Osteoblast (primary cell): ENCODE measurements around the gene MIEF1. TPM values are rescaled to one million over a fixed set of nuclear protein-coding genes. Genes with fewer than 3 reads are reported as not detected.

Source experiments
- DNase-seq: peaks from one replicate; pipeline ENCODE4 v3.0.0; 2011; ENCODE audit warnings: low spot score, mixed read lengths; ENCODE audit not compliant: insufficient read length; ENCODE audit errors: missing footprints
- H2AFZ ChIP-seq: 2 replicates; pipeline ENCODE4 v1.6.0; 2011; ENCODE audit warnings: mild to moderate bottlenecking, low read length
- H3K27ac ChIP-seq: 2 replicates; pipeline ENCODE4 v1.5.1; 2011; ENCODE audit warnings: mild to moderate bottlenecking, low read depth, low read length, moderate library complexity
- H3K27me3 ChIP-seq: 2 replicates; pipeline ENCODE4 v1.6.0; 2012; ENCODE audit warnings: mild to moderate bottlenecking, control low read depth, inconsistent platforms, low read length, moderate library complexity; ENCODE audit not compliant: insufficient read depth
- H3K36me3 ChIP-seq: 2 replicates; pipeline ENCODE4 v1.5.1; 2011; ENCODE audit warnings: mild to moderate bottlenecking, low read length, control low read depth, moderate library complexity; ENCODE audit not compliant: insufficient read depth
- H3K4me1 ChIP-seq: 2 replicates; pipeline ENCODE4 v1.5.1; 2011; ENCODE audit warnings: mild to moderate bottlenecking, low read length, control low read depth, moderate library complexity; ENCODE audit not compliant: insufficient read depth
- H3K4me2 ChIP-seq: 2 replicates; pipeline ENCODE4 v1.6.0; 2011; ENCODE audit warnings: mild to moderate bottlenecking, low read length; ENCODE audit not compliant: insufficient read depth
- H3K4me3 ChIP-seq: fragments of 200-600 bp; sonication (generic); 3 replicates; pipeline ENCODE4 v1.5.1; 2012; ENCODE audit warnings: mild to moderate bottlenecking, low read length, inconsistent platforms; ENCODE audit not compliant: insufficient read depth
- H3K79me2 ChIP-seq: 2 replicates; pipeline ENCODE4 v1.6.0; 2012; ENCODE audit warnings: mild to moderate bottlenecking, low read length, control low read depth, inconsistent platforms; ENCODE audit not compliant: insufficient read depth
- H3K9me3 ChIP-seq: 2 replicates; pipeline ENCODE4 v1.5.1; 2011; ENCODE audit warnings: low read depth, low read length, control low read depth
- H4K20me1 ChIP-seq: 2 replicates; pipeline ENCODE4 v1.6.0; 2012; ENCODE audit warnings: mild to moderate bottlenecking, low read length, control low read depth; ENCODE audit not compliant: insufficient read depth
- CTCF ChIP-seq: IDR thresholded peaks from 2 replicates; pipeline ENCODE4 v1.5.1; 2011; ENCODE audit warnings: mild to moderate bottlenecking, low read depth, low read length, moderate library complexity; ENCODE audit errors: extremely low read depth
- total RNA-seq: library from RNA; depleted of rRNA; stranded (reverse); fragments of >200 nt; gene quantifications from 2 replicates; pipeline ENCODE4 v1.2.3, GENCODE V29; 2012

The MIEF1 gene
- total RNA-seq, 1 donor = 23.5 TPM

- peaks cover 29% of the 10 kb centered on the region for H3K36me3 ChIP-seq
- DNase-seq = peak; percentile 81
- no peaks in the 10 kb centered on the region for H3K27me3 ChIP-seq
- H4K20me1 ChIP-seq = peaks cover 47% of the 10 kb centered on the region
- H3K4me1 ChIP-seq = peaks cover 20% of the 10 kb centered on the region
- peak; percentile 24 for TF ChIP-seq CTCF
- H3K27ac ChIP-seq = no peak overlapping the region
- no peak overlapping the region for H2AFZ ChIP-seq
- peak overlapping the region; percentile 3 for H3K4me2 ChIP-seq
- H3K79me2 ChIP-seq = peaks cover 48% of the 10 kb centered on the region
- no peak overlapping the region for H3K4me3 ChIP-seq
- H3K9me3 ChIP-seq = no peaks in the 10 kb centered on the region
These were observed 28.7 kb downstream of the MIEF1 start for GRCh38 chr22:39530692-39531331.

GRCh38 chr22:39532215-39533073 lies 30.4 kb downstream of the MIEF1 start, which contains the start of gene RPS19BP1:
Gene RPS19BP1 (minus strand): TSS chr22:39532748. CDS start chr22:39532738, 10 bp downstream.
- H3K4me2 ChIP-seq = peak within 1 kb of the TSS; percentile 95
- peak within 1 kb of the TSS; percentile 91 for H2AFZ ChIP-seq
- peak within 1 kb of the TSS; percentile 71 for H3K27ac ChIP-seq
- H3K79me2 ChIP-seq = peaks cover 47% of the 10 kb centered on the region
- H3K9me3 ChIP-seq = no peaks in the 10 kb centered on the region
- peak; percentile 99 for DNase-seq
- no peaks in the 10 kb centered on the region for H3K27me3 ChIP-seq
- peaks cover 20% of the 10 kb centered on the region for H3K4me1 ChIP-seq
- H4K20me1 ChIP-seq = peaks cover 40% of the 10 kb centered on the region
- H3K36me3 ChIP-seq = peaks cover 26% of the 10 kb centered on the region
- H3K4me3 ChIP-seq = peak within 1 kb of the TSS; percentile 89
- TF ChIP-seq CTCF = no peak

- TF ChIP-seq CTCF = no peak
- Histone ChIP-seq H3K4me1 (peaks cover 18% of the 10 kb centered on the region), H2AFZ (peak overlapping the region; percentile 95), H3K27ac (no peak overlapping the region), H3K79me2 (peaks cover 32% of the 10 kb centered on the region), H3K36me3 (peaks cover 10% of the 10 kb centered on the region), H3K9me3 (no peaks in the 10 kb centered on the region), H3K27me3 (no peaks in the 10 kb centered on the region), H4K20me1 (peaks cover 24% of the 10 kb centered on the region), H3K4me2 (peak overlapping the region; percentile 74), H3K4me3 (no peak overlapping the region)
- DNase-seq = peak; percentile 63
These were observed 32.0 kb downstream of the MIEF1 start for GRCh38 chr22:39534092-39534506.
